Measurements from ENCODE around the gene OR4N2. TPM values are rescaled to one million over a fixed set of nuclear protein-coding genes. Genes with fewer than 3 reads are reported as not detected.
"Not testable (repeated sequence)": the region's sequence is repeated elsewhere in the genome, so short reads cannot be mapped to it uniquely, and the experiment has no call there.

Gene OR4N2
- polyA plus RNA-seq, 1 of the 3 experiments (the other 2 are of a cell fraction), result not detected

- H3K79me2 ChIP-seq (ENCODE audit: insufficient read depth), result no peaks in the 10 kb centered on the region
- no peaks in the 10 kb centered on the region for H3K9me2 ChIP-seq
- ChIA-PET POLR2A (no interaction called here), CTCF (no interaction called here)
- no peaks in the 10 kb centered on the region for H3K9me3 ChIP-seq
- H3K4me2 ChIP-seq, result no peak overlapping the region
- no peaks in the 10 kb centered on the region for H3K27me3 ChIP-seq (ENCODE audit: insufficient read depth)
- 21% methylated on average over 13 of the region's 13 CpGs for WGBS (ENCODE audit: low lambda C conversion rate)
- H3K9ac ChIP-seq, result no peak overlapping the region
- H3K27ac ChIP-seq (ENCODE audit: low read depth in 2 of 2, low read length in 1 of 2), result no peak overlapping the region
- TF ChIP-seq EZH2phosphoT487 (IDR thresholded peaks at IDR 0.05; ENCODE audit: borderline replicate concordance, low read depth) (no peak), GABPA (IDR thresholded peaks at IDR 0.05; ENCODE audit: low read depth) (no peak), PBX3 (IDR thresholded peaks at IDR 0.05) (no peak), RFX5 (IDR thresholded peaks at IDR 0.05; ENCODE audit: low read length) (no peak), IRF3 (IDR thresholded peaks at IDR 0.05; ENCODE audit: low read depth, low read length) (no peak), EP300 (IDR thresholded peaks at IDR 0.05; ENCODE audit: borderline replicate concordance in 1 of 2, low read depth in 1 of 2, low read length in 1 of 2) (no peak), RXRA (IDR thresholded peaks at IDR 0.05; ENCODE audit: borderline replicate concordance, low read depth) (no peak), SIN3A (IDR thresholded peaks at IDR 0.05; ENCODE audit: borderline replicate concordance, low read depth, low read length) (no peak), ZBTB33 (IDR thresholded peaks at IDR 0.05; ENCODE audit: borderline replicate concordance, low read depth) (no peak), MEF2A (IDR thresholded peaks at IDR 0.05; ENCODE audit: borderline replicate concordance, low read depth) (no peak), USF2 (IDR thresholded peaks at IDR 0.05; ENCODE audit: borderline replicate concordance, low read depth, low read length) (no peak)
- no peaks in the 10 kb centered on the region for H3K4me1 ChIP-seq (ENCODE audit: control insufficient read depth in 1 of 2, insufficient read depth in 2 of 2, low read depth in 1 of 2, low read length in 1 of 2)
- no peaks in the 10 kb centered on the region for H3K36me3 ChIP-seq (replicated peaks in 1 of 2; ENCODE audit: control insufficient read depth in 1 of 2, insufficient read depth in 2 of 2, low read length in 1 of 2)
- no peak overlapping the region for H2AFZ ChIP-seq (ENCODE audit: low read depth)
- no peaks in the 10 kb centered on the region for H3F3A ChIP-seq (replicated peaks; ENCODE audit: insufficient read depth)
- no peak for DNase-seq
- H3K4me3 ChIP-seq (ENCODE audit: low read depth in 2 of 2, low read length in 1 of 2), result no peak overlapping the region
- no peaks in the 10 kb centered on the region for H4K20me1 ChIP-seq (ENCODE audit: insufficient read depth)
Measured at GRCh38 chr14:19801118-19801464, 2.5 kb upstream of the OR4N2 start.

- H3K4me1 ChIP-seq (ENCODE audit: control insufficient read depth in 1 of 2, insufficient read depth in 2 of 2, low read depth in 1 of 2, low read length in 1 of 2); H3K9me2 ChIP-seq; DNase-seq; H3F3A ChIP-seq (replicated peaks; ENCODE audit: insufficient read depth); H3K27ac ChIP-seq (ENCODE audit: low read depth in 2 of 2, low read length in 1 of 2); POLR2A ChIA-PET; H3K4me3 ChIP-seq (ENCODE audit: low read depth in 2 of 2, low read length in 1 of 2); H3K4me2 ChIP-seq; H3K79me2 ChIP-seq (ENCODE audit: insufficient read depth); H3K36me3 ChIP-seq (replicated peaks in 1 of 2; ENCODE audit: control insufficient read depth in 1 of 2, insufficient read depth in 2 of 2, low read length in 1 of 2); H3K9me3 ChIP-seq; H2AFZ ChIP-seq (ENCODE audit: low read depth); H3K9ac ChIP-seq; H4K20me1 ChIP-seq (ENCODE audit: insufficient read depth); H3K27me3 ChIP-seq (ENCODE audit: insufficient read depth); CTCF ChIA-PET: not testable (repeated sequence)
- 1% methylated on average over 4 of the region's 4 CpGs for WGBS (ENCODE audit: low lambda C conversion rate)
Measured at GRCh38 chr14:19813171-19813920, 9.8 kb downstream of the OR4N2 start.

GRCh38 chr14:19819879-19820278 lies 16.3 kb downstream of the OR4N2 start:
- H3K4me1 ChIP-seq (ENCODE audit: control insufficient read depth in 1 of 2, insufficient read depth in 2 of 2, low read depth in 1 of 2, low read length in 1 of 2); DNase-seq; H3K4me3 ChIP-seq (ENCODE audit: low read depth in 2 of 2, low read length in 1 of 2); H3K9ac ChIP-seq; H3K27ac ChIP-seq (ENCODE audit: low read depth in 2 of 2, low read length in 1 of 2); H3K36me3 ChIP-seq (replicated peaks in 1 of 2; ENCODE audit: control insufficient read depth in 1 of 2, insufficient read depth in 2 of 2, low read length in 1 of 2); POLR2A ChIA-PET; H3F3A ChIP-seq (replicated peaks; ENCODE audit: insufficient read depth); CTCF ChIA-PET; H4K20me1 ChIP-seq (ENCODE audit: insufficient read depth); H3K9me2 ChIP-seq; H2AFZ ChIP-seq (ENCODE audit: low read depth); H3K4me2 ChIP-seq; H3K27me3 ChIP-seq (ENCODE audit: insufficient read depth); H3K79me2 ChIP-seq (ENCODE audit: insufficient read depth); H3K9me3 ChIP-seq: not testable (repeated sequence)
- WGBS (ENCODE audit: low lambda C conversion rate), result 11% methylated on average over 1 of the region's 1 CpG

- H2AFZ ChIP-seq (ENCODE audit: low read depth); H3K79me2 ChIP-seq (ENCODE audit: insufficient read depth); H3F3A ChIP-seq (replicated peaks; ENCODE audit: insufficient read depth); H3K9ac ChIP-seq; POLR2A ChIA-PET; CTCF ChIA-PET; H3K9me3 ChIP-seq; H3K4me3 ChIP-seq (ENCODE audit: low read depth in 2 of 2, low read length in 1 of 2); DNase-seq; H4K20me1 ChIP-seq (ENCODE audit: insufficient read depth); H3K27me3 ChIP-seq (ENCODE audit: insufficient read depth); H3K4me1 ChIP-seq (ENCODE audit: control insufficient read depth in 1 of 2, insufficient read depth in 2 of 2, low read depth in 1 of 2, low read length in 1 of 2); H3K27ac ChIP-seq (ENCODE audit: low read depth in 2 of 2, low read length in 1 of 2); H3K4me2 ChIP-seq; H3K9me2 ChIP-seq; H3K36me3 ChIP-seq (replicated peaks in 1 of 2; ENCODE audit: control insufficient read depth in 1 of 2, insufficient read depth in 2 of 2, low read length in 1 of 2): not testable (repeated sequence)
- 7% methylated on average over 6 of the region's 6 CpGs for WGBS (ENCODE audit: low lambda C conversion rate)
Measured at GRCh38 chr14:19821016-19821415, 17.4 kb downstream of the OR4N2 start.
